Activated CD4-positive, alpha-beta T cell treated with anti-CD3 and anti-CD28 coated beads, Interleukin-2, amount 10 ng/mL, durations not matched to agents 7 days and 5 days (primary cell): ENCODE results near the gene OTUD5. TPM values are rescaled to one million over a fixed set of nuclear protein-coding genes. Genes with fewer than 3 reads are reported as not detected.
"Not testable (repeated sequence)": the region's sequence is repeated elsewhere in the genome, so short reads cannot be mapped to it uniquely, and the experiment has no call there.

Experiments
- CTCF ChIA-PET: fragments of 350-600 bp; sonication (Branson Sonifier 250); formaldehyde crosslinking; loops from one replicate; lab custom pipeline; 2021; ENCODE audit warnings: antibody characterized with exemption; lab: Charles Lee
- POLR2A ChIA-PET: fragments of 350-600 bp; sonication (Branson Sonifier 250); formaldehyde crosslinking; loops from one replicate; lab custom pipeline; 2021; ENCODE audit warnings: antibody characterized with exemption; lab: Charles Lee
- DNase-seq: peaks from one replicate; pipeline ENCODE4 v3.0.0-alpha.2; 2020
- H3K27ac Mint-ChIP-seq: one replicate; pipeline ENCODE4 v1.8.0; 2021; ENCODE audit warnings: mild to moderate bottlenecking, moderate library complexity, mixed read lengths
- H3K27me3 Mint-ChIP-seq: one replicate; pipeline ENCODE4 v1.8.0; 2021; ENCODE audit warnings: mixed read lengths
- H3K36me3 Mint-ChIP-seq: one replicate; pipeline ENCODE4 v1.8.0; 2021; ENCODE audit warnings: low read depth, mixed read lengths
- H3K4me1 Mint-ChIP-seq: one replicate; pipeline ENCODE4 v1.8.0; 2021; ENCODE audit warnings: mixed read lengths
- H3K4me3 Mint-ChIP-seq: one replicate; pipeline ENCODE4 v1.8.0; 2021; ENCODE audit warnings: mild to moderate bottlenecking, moderate library complexity, mixed read lengths
- H3K9me3 Mint-ChIP-seq: one replicate; pipeline ENCODE4 v1.8.0; 2021; ENCODE audit warnings: mixed read lengths
- total RNA-seq, 2 experiments: library from RNA; stranded (reverse); gene quantifications; one replicate each; pipeline ENCODE4 v1.2.3, GENCODE V29; 2021

OTUD5 gene
- total RNA-seq, 2 experiments from 2014 or later, result 49.0 to 54.1 TPM

- Mint-ChIP-seq H3K9me3 (no peaks in the 10 kb centered on the region), H3K36me3 (peaks cover 22% of the 10 kb centered on the region), H3K27ac (no peak overlapping the region), H3K27me3 (no peaks in the 10 kb centered on the region), H3K4me1 (peaks cover 14% of the 10 kb centered on the region), H3K4me3 (peak overlapping the region; percentile 96)
- POLR2A ChIA-PET, result no interaction called here
- CTCF ChIA-PET, result interaction anchor here (1.1 kb wide), 1 partner anchor 47 kb away, joined by 4 read pairs; no protein-coding TSS in a partner anchor
- no peak for DNase-seq
Observed at GRCh38 chrX:48899078-48899410, 58.4 kb downstream of the OTUD5 start.

GRCh38 chrX:48897625-48898306 lies 59.6 kb downstream of the OTUD5 start, which contains the start of the genes PQBP1 and TIMM17B:
PQBP1 (plus strand) TSS chrX:48897930; CDS start chrX:48898510, 580 bp downstream.
TIMM17B (minus strand) TSS chrX:48897768; CDS start chrX:48897749, 19 bp downstream.
- Mint-ChIP-seq H3K4me1 (peaks cover 14% of the 10 kb centered on the region), H3K4me3 (peak within 1 kb of the TSS; percentile 96), H3K27me3 (no peaks in the 10 kb centered on the region), H3K9me3 (no peaks in the 10 kb centered on the region), H3K36me3 (peaks cover 17% of the 10 kb centered on the region), H3K27ac (peak within 1 kb of the TSS; percentile 100)
- POLR2A ChIA-PET, result interaction anchor here (1.0 to 1.7 kb wide), 4 partner anchors 14 to 249 kb away, joined by 3 to 6 read pairs (median 4); partner anchors contain the start of gene SLC35A2
- CTCF ChIA-PET, result interaction anchor here (1.4 kb wide), 1 partner anchor 51 kb away, joined by 3 read pairs; no protein-coding TSS in a partner anchor
- DNase-seq, result peak; percentile 90

GRCh38 chrX:48897157-48897624 lies 60.2 kb downstream of the OTUD5 start:
- Mint-ChIP-seq H3K36me3 (peaks cover 15% of the 10 kb centered on the region), H3K4me1 (peaks cover 14% of the 10 kb centered on the region), H3K4me3 (peak overlapping the region; percentile 96), H3K9me3 (no peaks in the 10 kb centered on the region), H3K27ac (peak overlapping the region; percentile 100), H3K27me3 (no peaks in the 10 kb centered on the region)
- DNase-seq, result peak; percentile 64
- CTCF ChIA-PET, result interaction anchor here (1.4 kb wide), 1 partner anchor 51 kb away, joined by 3 read pairs; no protein-coding TSS in a partner anchor
- POLR2A ChIA-PET, result interaction anchor here (1.0 to 1.7 kb wide), 4 partner anchors 14 to 248 kb away, joined by 3 to 6 read pairs (median 4); partner anchors contain the start of gene SLC35A2

GRCh38 chrX:48896611-48897011 lies 60.8 kb downstream of the OTUD5 start:
- H3K27me3 Mint-ChIP-seq, result no peaks in the 10 kb centered on the region
- H3K36me3 Mint-ChIP-seq, result peaks cover 11% of the 10 kb centered on the region
- CTCF ChIA-PET, result no interaction called here

GRCh38 chrX:48894891-48895290 lies 62.5 kb downstream of the OTUD5 start:
- Mint-ChIP-seq H3K9me3 (no peaks in the 10 kb centered on the region), H3K36me3 (peaks cover 11% of the 10 kb centered on the region), H3K27me3 (no peaks in the 10 kb centered on the region), H3K4me3 (no peak overlapping the region), H3K27ac (peak overlapping the region; percentile 46), H3K4me1 (peaks cover 27% of the 10 kb centered on the region)
- no peak for DNase-seq
- ChIA-PET CTCF (no interaction called here), POLR2A (no interaction called here)

More at GRCh38 chrX:48896611-48897011, 60.8 kb downstream of the OTUD5 start:
- POLR2A ChIA-PET, result no interaction called here
- Mint-ChIP-seq H3K9me3 (no peaks in the 10 kb centered on the region), H3K4me1 (peaks cover 19% of the 10 kb centered on the region), H3K4me3 (peak overlapping the region; percentile 96), H3K27ac (peak overlapping the region; percentile 100)
- no peak for DNase-seq

GRCh38 chrX:48893556-48894348 lies 63.7 kb downstream of the OTUD5 start:
- ChIA-PET CTCF (interaction anchor here (0.8 kb wide), 1 partner anchor 44 kb away, joined by 3 read pairs; no protein-coding TSS in a partner anchor), POLR2A (no interaction called here)
- Mint-ChIP-seq H3K27ac (no peak overlapping the region), H3K9me3 (no peaks in the 10 kb centered on the region), H3K4me3 (no peak overlapping the region), H3K36me3 (peaks cover 7% of the 10 kb centered on the region), H3K27me3 (no peaks in the 10 kb centered on the region), H3K4me1 (peaks cover 27% of the 10 kb centered on the region)
- no peak for DNase-seq

GRCh38 chrX:48892896-48893295 lies 64.5 kb downstream of the OTUD5 start:
- Mint-ChIP-seq H3K27ac (no peak overlapping the region), H3K4me1 (peaks cover 27% of the 10 kb centered on the region), H3K9me3 (no peaks in the 10 kb centered on the region), H3K4me3 (peak overlapping the region; percentile 32), H3K36me3 (peaks cover 7% of the 10 kb centered on the region), H3K27me3 (no peaks in the 10 kb centered on the region)
- POLR2A ChIA-PET, result no interaction called here
- CTCF ChIA-PET, result interaction anchor here (0.5 to 1.6 kb wide), 3 partner anchors 11 to 273 kb away, joined by 4 read pairs; no protein-coding TSS in a partner anchor
- no peak for DNase-seq

GRCh38 chrX:48891402-48892288 lies 65.8 kb downstream of the OTUD5 start:
- DNase-seq, result peak; percentile 77
- Mint-ChIP-seq H3K4me3 (peak overlapping the region; percentile 82), H3K27ac (peak overlapping the region; percentile 80), H3K9me3 (no peaks in the 10 kb centered on the region), H3K27me3 (no peaks in the 10 kb centered on the region), H3K36me3 (peaks cover 7% of the 10 kb centered on the region), H3K4me1 (peaks cover 22% of the 10 kb centered on the region)
- POLR2A ChIA-PET, result interaction anchor here (1.4 kb wide), 1 partner anchor 20 kb away, joined by 5 read pairs; the partner anchor contains the start of gene SLC35A2
- CTCF ChIA-PET, result interaction anchor here (0.6 to 1.6 kb wide), 10 partner anchors 8 to 275 kb away, joined by 3 to 5 read pairs (median 4); no protein-coding TSS in a partner anchor

GRCh38 chrX:48890934-48891401 lies 66.4 kb downstream of the OTUD5 start:
- ChIA-PET POLR2A (no interaction called here), CTCF (interaction anchor here (0.6 to 1.6 kb wide), 6 partner anchors 7 to 259 kb away, joined by 3 to 4 read pairs (median 4); no protein-coding TSS in a partner anchor)
- peaks cover 7% of the 10 kb centered on the region for H3K36me3 Mint-ChIP-seq
- H3K4me3 Mint-ChIP-seq, result peak overlapping the region; percentile 82
- no peaks in the 10 kb centered on the region for H3K9me3 Mint-ChIP-seq
- peaks cover 18% of the 10 kb centered on the region for H3K4me1 Mint-ChIP-seq
- DNase-seq, result no peak
- H3K27me3 Mint-ChIP-seq, result no peaks in the 10 kb centered on the region
- peak overlapping the region; percentile 92 for H3K27ac Mint-ChIP-seq

- Mint-ChIP-seq H3K9me3 (no peaks in the 10 kb centered on the region), H3K27ac (peak overlapping the region; percentile 92), H3K4me1 (peaks cover 17% of the 10 kb centered on the region), H3K4me3 (peak overlapping the region; percentile 82), H3K36me3 (peaks cover 6% of the 10 kb centered on the region), H3K27me3 (no peaks in the 10 kb centered on the region)
- POLR2A ChIA-PET, result no interaction called here
- CTCF ChIA-PET, result no interaction called here
- no peak for DNase-seq
Observed at GRCh38 chrX:48890296-48890925, 67.0 kb downstream of the OTUD5 start.

GRCh38 chrX:48886586-48886985 lies 70.8 kb downstream of the OTUD5 start:
- CTCF ChIA-PET, result interaction anchor here (0.6 to 0.7 kb wide), 2 partner anchors 100 to 198 kb away, joined by 3 read pairs; no protein-coding TSS in a partner anchor
- H3K9me3 Mint-ChIP-seq, POLR2A ChIA-PET, H3K4me1 Mint-ChIP-seq, H3K27ac Mint-ChIP-seq, H3K4me3 Mint-ChIP-seq, H3K36me3 Mint-ChIP-seq, H3K27me3 Mint-ChIP-seq, DNase-seq: not testable (repeated sequence)
